Measurements from ENCODE around the gene CXADR. TPM values are rescaled to one million over a fixed set of nuclear protein-coding genes. Genes with fewer than 3 reads are reported as not detected.

The CXADR gene
- total RNA-seq, 1 donor from 2014 or later: 22.1 TPM

DNA sequence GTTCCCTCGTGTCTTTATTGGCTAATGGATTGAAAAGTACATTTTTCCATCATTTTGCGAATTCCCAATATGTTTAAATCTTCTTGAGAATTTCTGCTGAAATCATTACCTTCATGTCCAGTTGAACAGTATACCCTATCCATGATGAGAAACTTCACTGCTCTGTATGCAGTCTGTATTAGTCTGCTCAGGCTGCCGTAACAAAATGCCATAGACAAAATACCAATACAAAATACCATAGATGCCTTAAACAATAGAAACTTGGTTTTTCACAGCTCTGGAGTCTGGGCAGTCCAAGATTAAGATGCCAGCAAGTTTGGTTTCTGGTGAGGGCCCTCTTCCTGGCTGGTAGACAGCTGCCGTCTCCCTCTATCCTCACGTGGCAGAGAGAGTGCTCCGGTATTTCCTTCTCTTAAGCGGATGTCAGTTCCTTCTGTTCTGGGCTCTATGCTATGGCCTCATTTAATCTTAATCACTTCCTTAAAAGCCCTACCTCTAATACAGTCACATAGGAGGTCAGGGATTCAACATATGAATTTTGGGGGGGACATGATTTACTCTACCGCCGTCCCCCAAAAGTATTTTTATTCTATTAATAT lies 27.0 kb downstream of the CXADR start:
- no peak overlapping the region for H3K4me3 ChIP-seq (ENCODE audit: low read depth, low read length)
- no peak for TF ChIP-seq CTCF (conservative IDR thresholded peaks at IDR 0.05; ENCODE audit: low read depth, low read length)

GRCh38 chr21:17540530-17540929 lies 27.7 kb downstream of the CXADR start:
- no peak overlapping the region for H3K4me3 ChIP-seq (ENCODE audit: low read depth, low read length)
- TF ChIP-seq CTCF (conservative IDR thresholded peaks at IDR 0.05; ENCODE audit: low read depth, low read length): no peak
- DNase-seq (ENCODE audit: low read depth): no peak

More for the DNA sequence above, 27.0 kb downstream of the CXADR start:
- DNase-seq (ENCODE audit: low read depth): no peak

DNA sequence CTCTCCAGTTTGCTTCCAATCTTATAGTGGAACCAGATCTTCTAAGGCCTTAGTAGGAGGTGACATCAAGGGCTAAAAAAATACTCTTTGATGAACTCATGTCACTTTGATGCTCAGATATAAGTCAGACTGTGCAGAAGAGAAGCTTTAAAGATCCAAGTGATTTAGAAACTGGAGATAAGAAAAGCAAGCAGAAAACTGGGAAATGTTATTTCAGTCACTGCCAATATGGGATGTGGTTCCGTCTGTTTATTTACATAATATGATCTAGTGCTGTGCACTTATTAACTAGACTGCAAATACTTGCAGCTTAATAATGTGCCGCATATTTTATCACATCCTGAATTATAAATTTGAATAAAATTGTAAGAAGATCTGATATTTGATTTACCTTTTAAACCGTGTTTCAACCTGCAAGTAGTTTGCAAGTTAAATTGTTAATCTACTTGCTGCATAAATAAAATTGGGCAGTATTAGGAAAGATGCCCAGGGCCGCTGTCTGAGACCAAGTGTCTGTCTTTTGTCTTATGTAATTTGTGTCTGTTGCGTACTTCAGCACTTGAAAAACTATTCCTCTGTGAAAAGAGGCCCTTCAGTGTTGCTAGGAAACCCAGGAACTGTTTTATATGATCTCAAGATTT lies 29.6 kb downstream of the CXADR start:
- no peak for TF ChIP-seq CTCF (conservative IDR thresholded peaks at IDR 0.05; ENCODE audit: low read depth, low read length)
- no peak for DNase-seq (ENCODE audit: low read depth)
- no peak overlapping the region for H3K4me3 ChIP-seq (ENCODE audit: low read depth, low read length)

DNA sequence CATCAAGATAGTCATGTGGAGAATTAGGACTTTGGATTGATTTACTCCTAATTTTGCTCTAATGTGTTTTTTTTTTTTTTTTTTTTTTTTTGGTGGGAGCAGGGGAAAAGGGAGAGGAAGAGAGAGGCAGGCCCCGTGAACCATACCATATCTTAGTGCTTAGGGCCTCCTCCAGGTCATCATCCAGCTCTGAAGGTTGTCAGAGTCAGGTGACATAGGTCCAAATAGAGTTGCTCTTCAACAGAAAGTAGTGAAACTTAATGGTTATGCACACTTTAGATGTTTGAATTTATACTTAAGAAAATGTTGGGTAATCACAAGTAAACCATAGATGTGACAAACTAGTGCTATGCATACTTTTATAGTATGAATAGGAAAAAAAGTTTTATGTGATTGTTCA lies 32.2 kb downstream of the CXADR start:
- no peak for TF ChIP-seq CTCF (conservative IDR thresholded peaks at IDR 0.05; ENCODE audit: low read depth, low read length)
- no peak overlapping the region for H3K4me3 ChIP-seq (ENCODE audit: low read depth, low read length)
- DNase-seq (ENCODE audit: low read depth): no peak

DNA sequence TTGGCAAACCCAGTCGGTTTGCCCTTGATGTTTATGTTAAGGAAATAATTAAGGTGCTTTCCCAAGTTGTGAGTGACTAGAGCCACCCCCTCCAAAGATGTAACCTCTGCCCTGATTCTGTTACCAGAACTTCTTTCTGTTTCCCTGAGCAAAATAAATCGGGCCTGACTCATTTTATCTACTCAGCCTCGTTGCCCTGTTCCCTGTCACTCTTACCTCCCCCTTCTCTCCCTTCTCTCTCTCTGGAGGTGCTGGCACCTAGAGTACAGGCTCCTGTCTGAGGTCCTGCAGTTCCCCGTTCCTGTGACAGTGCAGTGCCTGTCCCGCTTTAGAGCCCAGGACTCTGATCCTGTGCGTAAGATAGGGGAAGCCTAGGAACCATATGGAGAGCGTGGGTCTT lies 35.4 kb downstream of the CXADR start:
- TF ChIP-seq CTCF (conservative IDR thresholded peaks at IDR 0.05; ENCODE audit: low read depth, low read length): no peak
- H3K4me3 ChIP-seq (ENCODE audit: low read depth, low read length): no peak overlapping the region

DNA sequence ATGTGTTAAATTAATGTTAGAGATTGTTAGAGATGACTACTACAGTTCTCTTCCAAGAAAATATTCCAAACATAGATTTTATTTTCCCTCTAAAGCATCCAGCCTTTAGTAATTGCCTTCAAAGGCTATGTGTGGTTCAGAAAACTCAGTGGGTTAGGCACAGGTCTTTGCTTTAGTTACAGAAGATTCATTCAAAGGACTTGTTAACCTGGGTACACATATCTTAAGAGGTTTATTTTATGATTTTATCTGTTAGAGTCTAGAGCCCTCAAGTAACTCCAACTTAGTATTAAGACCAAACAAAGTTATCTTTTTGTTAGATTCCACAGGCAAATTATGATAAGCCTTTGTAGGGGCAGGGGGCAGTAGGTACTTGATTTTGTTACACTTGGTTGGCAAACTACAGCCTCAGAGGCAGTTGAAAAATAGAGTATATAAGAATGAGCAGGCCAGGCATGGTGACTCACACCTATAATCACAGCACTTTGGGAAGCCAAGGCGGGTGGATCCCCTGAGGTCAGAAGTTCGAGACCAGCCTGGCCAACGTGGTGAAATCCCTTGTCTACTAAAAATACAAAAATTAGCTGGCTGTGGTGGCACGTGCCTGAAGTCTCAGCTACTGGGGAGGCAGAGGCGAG lies 37.9 kb downstream of the CXADR start:
- no peak for TF ChIP-seq CTCF (conservative IDR thresholded peaks at IDR 0.05; ENCODE audit: low read depth, low read length)

More for the DNA sequence above, 35.4 kb downstream of the CXADR start:
- DNase-seq (ENCODE audit: low read depth): no peak

More for the DNA sequence above, 37.9 kb downstream of the CXADR start:
- no peak overlapping the region for H3K4me3 ChIP-seq (ENCODE audit: low read depth, low read length)
- no peak for DNase-seq (ENCODE audit: low read depth)

Measured in epithelial cell of proximal tubule (primary cell).